ENCODE measurements around the gene CILP2.

The CILP2 gene

DNA sequence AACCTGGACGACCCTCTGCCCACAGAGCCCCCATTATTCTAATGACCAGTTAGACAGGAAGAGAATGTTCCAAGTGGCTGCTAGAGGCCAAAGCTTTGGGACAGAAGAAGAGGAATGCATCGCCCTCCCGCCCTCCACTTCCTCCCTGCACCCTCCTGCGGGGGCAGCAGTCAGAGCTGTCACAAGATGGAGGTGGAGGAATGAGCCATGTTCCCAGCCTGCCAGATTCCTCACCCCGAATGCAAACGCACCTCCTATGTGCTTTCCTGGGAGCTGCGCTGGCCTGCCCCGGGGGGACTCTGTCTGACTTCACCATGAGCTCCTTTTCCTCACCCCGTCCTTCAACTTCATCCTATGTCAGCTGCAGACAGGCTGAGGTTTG is 7.7 kb upstream of the CILP2 start:
- no peak for DNase-seq (ENCODE audit: low read depth)

DNA sequence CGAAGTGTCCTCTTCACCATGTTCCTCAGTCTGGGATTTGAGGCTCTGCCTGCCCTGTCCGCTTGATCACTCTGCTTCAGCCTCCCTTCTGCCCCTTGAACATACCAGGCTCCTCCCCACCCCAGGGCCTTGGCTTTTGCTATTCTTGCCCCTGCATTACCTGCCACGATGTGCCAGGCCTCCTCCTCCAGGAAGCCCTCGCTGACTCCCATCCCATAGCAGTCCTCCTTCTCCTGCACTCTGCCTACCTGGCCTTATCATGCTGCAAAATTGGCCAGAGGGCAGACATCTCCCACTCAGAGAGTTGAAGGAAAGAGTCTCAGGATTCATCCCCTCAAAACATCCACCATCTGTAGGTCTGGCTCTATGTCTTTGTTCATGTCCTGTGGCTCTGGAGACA is 7.2 kb upstream of the CILP2 start:
- no peak for DNase-seq (ENCODE audit: low read depth)

DNA sequence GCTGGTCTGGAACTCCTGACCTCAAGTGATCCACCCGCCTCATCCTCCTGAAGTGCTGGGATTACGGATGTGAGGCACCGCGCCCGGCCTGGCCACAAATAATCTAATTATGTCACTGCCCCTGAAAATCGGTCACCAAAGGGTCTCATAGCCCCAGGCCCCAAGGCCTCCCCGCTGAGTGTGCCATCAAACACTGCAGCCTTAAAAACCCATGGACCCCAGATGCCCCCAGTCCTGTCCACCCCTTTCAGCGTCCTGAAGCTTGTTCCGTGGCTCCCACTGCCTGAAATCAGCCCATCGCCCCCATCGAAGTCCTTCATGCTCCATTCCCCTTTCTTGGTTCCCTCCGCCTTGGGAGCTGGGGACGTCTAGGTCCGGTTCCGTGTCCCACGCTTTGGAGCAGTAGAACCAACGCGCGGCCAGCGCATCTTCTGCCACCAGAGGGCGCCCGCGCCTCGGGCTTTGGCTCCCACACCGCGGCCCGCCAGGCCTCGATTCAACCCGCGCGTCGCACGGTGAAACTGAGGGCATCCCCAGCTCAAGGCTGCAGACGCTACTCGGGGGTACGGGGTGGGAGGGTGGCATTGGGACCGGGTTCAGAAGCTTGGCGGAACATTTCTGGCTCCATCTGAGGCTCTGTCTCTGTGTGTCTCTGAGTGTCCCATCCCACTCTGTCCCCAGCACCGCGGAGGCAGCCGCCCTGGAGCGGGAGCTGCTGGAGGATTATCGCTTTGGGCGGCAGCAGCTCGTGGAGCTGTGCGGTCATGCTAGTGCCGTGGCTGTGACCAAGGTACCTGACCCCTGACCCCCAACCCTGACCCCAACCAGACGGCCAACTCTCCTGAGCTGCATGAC is 5.9 kb upstream of the CILP2 start:
- DNase-seq (ENCODE audit: low read depth) = peak; percentile 81

DNA sequence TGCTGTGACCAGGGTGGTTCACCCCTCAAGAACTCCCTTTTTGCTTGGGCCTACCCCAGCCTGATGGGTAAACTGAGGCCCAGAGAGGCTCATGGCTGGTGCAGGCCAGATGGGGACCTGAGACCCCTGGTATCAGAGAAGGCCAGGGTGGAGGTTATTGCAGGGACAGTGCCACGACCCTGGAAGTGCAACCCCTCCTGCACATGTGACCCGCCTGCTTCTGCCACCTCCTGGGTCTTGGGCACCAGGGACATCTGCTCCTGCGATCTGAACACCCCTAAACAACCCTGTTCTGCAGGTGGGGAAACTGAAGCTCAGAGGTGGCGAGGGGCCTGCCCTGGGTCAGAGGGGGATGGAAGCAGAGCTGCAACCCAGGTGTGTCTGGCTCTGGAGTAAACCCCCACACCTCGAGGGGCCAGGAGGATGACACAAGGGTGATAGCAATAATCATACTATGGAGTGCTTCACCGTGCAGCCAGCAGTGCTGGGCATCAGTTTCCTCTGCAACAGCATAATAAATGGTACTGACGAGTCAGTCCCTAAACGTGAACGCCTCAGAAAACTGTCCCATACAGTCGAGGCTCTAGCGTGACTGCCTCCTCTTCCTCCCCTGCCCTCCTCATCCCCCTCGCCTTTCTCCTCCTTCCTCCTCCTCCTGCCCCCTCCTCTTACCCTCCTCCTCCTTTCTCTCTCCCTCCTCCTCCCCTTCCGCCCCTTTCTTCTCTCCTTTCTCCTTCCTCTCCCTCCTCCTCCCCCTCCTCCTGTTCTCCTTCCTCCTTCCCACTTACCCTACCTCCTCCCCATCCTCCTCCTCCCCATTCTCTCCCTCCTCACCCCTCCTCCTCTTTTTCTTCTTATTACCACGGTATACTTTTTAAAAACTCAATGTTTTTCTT is 5.0 kb upstream of the CILP2 start:
- DNase-seq (ENCODE audit: low read depth) = no peak

DNA sequence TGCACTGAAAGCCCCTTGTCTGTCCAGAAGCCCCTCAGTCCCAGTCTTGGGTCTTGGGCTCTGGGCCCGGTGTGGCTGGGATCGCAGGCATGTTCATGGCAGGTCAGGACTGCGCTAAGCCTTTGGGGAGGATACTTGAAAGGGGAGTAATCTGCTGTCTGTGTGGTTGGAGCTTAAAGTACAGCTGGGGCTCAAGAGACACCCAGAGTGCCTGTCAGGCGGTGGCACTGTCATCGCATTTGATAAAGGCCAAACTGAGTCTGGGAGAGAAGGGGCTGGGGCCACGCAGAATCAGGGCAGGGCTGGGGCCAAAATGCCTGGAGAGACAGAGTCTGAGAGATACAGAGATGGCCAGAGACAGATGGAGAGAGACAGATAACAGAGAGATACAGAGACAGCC is 4.2 kb upstream of the CILP2 start:
- no peak for DNase-seq (ENCODE audit: low read depth)

DNA sequence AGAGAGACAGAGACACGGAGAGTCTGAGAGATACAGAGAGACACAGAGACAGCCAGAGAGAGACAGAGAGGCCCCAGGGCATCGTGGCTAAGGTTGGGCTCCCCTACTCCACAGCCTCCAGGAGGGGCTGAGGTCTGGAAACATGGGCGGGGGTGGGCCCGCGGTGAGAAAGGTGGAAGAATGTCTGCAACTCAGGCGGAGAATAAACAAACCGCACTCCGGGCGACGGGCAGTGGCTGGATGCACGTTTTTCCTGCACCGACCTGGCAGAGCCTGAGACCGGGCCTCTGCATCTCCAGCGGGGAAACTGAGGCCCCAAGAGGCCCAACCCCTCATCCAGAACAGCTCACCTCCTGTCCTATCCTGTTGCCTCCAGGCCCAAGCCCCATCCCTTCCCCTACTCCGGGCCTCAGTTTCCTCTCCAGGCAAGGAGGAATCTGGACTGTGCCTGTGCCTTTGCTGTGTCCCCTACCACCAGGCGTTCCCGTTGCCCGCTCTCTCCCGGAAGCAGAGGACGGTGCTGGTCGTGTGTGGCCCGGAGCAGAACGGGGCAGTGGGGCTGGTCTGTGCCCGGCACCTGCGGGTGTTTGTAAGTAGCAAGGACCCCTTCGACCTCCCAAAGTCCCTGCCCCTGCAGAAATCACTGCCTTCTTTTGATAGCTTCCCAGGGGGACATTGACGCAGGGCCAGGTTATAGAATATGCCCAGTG is 3.4 kb upstream of the CILP2 start:
- no peak for DNase-seq (ENCODE audit: low read depth)

DNA sequence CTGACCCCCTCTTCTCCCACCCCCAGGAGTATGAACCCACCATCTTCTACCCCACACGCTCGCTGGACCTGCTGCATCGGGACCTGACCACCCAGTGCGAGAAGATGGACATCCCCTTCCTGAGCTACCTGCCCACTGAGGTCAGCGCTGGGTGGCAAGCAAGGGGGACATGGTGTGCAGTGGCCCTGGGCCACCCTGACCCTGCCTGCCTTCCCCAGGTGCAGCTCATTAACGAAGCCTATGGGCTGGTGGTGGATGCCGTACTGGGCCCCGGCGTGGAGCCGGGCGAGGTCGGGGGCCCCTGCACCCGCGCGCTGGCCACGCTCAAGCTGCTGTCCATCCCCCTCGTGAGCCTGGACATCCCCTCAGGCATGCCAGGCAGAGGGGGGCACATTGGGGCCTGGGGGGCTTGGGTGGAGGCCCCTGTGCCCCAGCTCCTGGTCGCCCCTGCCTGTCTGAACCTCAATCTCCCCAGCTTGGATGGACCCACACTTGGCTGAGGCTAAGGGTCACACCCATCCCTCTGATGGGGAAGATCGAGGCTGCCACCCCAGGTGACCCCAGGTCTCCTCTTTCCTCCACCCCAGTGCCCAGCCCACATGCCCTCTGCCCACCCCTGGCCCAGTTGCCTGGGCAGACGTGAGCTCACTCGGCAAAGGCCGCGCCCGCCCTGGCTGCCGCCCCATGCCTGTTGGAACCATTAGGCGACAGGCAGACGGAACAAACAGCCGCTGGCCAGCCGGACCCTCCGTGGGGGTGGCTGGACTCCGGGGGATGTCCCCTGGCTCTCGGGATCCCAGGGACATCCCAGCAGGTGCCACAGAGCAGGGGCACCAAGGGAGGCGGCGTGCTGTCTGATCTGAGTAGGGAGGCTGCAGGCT is 2.5 kb upstream of the CILP2 start:
- no peak for DNase-seq (ENCODE audit: low read depth)

DNA sequence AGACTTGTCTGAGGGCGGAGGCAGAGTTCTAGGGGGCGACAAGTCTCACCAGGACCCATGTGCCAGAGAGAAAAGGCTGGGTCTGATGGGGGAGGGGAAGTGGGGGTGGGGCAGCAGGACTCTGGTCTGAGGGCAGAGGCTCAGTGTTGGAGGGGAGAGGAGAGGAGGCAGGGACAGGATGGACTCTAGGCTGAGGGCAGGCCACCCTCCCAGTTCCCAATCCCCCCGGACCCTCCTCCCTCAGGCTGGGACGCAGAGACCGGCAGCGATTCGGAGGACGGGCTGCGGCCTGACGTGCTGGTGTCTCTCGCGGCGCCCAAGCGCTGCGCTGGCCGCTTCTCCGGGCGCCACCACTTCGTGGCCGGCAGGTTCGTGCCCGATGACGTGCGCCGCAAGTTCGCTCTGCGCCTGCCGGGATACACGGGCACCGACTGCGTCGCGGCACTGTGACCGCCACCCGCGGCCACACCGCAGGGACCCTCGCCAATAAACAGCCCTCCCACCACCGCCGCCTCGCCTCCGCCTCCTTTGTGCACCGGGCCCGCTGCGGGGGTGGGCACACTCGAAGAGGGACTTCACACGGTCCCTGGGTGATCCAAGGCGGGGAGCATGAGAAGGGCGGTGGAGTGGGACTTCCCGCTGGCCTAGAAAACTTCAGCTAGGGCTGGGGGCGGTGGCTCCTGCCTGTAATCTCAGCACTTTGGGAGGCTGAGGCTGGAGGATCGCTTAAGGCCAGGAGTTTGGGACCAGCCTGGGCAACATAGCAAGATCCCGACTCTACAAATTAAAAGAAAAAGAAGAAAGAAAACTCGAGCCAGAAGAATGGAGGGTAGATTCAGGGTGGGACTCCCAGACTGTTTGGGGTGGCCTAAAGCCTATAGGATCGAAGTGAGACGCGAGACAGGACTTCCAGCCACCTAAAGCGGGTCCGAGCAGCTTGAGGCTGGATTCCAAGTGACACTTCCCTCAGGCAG is 703 bp upstream of the CILP2 start:
- no peak for DNase-seq (ENCODE audit: low read depth)

DNA sequence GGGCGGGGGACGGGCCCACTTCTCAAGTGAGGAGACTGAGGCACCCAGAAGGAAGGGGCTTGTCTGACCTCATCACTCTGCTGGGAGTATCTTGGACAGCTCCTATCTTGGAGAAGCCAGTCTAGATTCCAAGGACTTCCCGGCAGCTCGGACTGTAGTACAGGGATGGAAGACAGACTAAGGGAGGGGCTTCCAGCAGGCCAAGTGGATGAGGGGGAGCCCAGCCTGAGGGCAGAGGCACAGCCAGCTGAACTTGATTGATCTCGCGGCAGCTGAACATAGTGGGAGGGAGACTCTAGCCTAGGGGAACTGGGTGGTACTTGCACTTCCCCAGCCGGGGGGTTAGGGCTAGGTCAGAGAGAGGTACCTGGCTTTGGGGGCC is 711 bp downstream of the CILP2 start:
- DNase-seq (ENCODE audit: low read depth) = no peak

DNA sequence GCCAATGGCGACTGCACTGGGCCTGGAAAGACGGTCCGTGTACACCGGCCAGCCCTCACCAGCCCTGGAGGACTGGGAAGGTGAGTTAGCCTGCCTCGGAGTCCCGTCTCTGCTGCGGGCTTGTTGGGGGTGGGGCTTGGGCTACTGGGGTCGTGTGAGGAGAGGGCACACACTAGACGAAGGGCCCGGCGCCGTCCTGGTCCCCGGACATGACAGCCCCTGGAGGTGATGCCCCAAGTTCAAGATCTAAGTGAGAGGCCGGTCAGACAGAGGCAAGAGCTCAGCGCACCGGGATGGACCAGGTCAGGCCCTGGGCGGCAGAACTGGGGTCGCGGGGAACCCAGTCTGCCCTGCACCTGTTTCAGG is 1.6 kb downstream of the CILP2 start:
- DNase-seq (ENCODE audit: low read depth) = no peak

DNA sequence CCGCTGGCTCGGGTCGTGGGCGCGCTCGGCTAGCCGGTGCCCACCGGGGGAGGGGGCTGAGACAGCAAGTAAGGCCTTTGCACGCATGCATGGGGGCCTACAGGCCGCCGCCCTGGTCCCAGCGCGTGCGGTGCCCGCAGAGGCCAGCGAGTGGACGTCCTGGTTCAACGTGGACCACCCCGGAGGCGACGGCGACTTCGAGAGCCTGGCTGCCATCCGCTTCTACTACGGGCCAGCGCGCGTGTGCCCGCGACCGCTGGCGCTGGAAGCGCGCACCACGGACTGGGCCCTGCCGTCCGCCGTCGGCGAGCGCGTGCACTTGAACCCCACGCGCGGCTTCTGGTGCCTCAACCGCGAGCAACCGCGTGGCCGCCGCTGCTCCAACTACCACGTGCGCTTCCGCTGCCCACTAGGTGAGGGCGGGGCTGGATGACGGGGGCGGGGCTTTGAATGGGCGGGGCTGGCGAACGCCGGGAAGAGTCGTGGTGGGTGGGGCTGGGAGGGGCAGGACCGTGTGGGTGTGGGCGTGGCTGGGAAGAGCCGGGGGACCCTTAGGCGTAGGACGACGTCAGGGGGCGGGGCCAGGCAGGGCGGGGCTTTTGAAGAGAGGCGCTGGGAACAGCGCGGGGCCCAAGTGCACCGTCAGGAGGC is 2.1 kb downstream of the CILP2 start:
- DNase-seq (ENCODE audit: low read depth) = peak; percentile 27

DNA sequence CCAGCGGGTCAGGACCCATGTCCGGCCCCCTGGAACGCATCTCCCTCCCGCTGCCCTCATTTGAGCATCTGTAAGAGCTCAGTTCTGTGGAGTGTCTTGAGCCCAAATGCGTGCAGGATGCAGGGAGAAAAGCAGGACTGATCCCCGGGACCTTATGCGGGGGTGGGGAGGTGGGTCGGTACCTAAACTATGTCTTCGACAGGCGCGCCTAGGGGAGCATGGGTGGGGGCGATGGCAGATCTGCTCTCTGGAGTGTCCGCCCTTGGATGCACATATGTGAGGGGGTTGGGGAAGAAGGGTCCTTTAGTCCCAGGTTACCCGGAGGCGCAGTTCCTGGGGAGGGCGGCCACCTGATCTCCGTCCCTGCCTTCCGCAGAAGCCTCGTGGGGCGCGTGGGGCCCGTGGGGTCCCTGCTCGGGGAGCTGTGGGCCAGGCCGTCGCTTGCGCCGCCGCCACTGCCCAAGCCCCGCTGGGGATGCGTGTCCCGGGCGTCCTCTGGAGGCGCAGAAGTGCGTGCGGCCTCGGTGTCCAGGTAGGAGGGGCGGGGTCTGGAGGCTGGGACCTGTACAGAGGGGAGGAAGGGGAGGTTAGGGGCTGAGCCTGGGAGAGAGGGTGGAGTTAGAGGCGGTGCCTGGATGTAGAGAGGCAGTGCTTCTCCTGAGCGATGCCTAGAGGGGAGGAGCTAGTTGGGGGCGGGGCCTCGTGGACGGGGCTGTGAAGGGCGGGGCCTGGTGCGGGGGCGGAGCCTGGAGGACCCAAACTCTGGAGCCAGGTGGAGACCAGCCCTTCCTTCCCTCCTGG is 2.9 kb downstream of the CILP2 start:
- DNase-seq (ENCODE audit: low read depth) = peak; percentile 48

DNA sequence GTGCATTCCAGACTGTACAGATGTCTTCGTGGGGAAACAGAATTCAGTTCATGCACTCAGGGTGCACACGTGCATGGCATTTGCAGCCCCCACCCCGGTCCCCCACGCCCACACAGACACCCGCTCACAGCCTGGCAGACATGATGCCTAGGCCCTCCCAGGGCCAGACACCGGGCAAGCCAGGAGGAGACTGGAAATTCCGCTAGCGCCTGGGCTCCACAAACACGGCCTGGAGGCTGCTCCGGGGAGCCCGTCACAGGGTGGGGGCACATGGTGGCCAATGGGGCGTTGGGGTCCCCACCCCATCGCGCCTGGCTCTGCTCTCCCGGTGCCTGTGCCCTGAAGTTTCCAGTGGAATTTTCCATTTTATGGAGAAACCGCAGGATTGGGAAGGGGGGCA is 3.6 kb downstream of the CILP2 start:
- DNase-seq (ENCODE audit: low read depth) = no peak

DNA sequence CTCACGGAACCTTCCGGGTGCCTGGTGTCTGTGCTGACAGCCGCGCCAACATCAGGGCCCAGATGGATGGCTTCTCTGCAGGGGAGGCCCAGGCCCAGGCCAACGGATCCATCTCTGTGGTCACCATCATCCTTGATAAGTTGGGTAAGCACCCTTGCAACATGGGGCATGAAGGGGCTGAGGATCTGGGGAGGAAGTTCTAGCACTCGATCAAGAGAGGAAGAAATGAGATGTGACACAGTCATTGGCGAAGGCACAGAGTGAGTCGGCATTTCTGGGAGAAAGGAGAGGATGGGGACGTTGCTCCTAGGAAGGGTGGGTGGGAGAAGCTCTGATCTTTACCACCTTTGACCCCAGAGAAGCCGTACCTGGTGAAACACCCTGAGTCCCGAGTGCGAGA is 4.4 kb downstream of the CILP2 start:
- DNase-seq (ENCODE audit: low read depth) = no peak

DNA sequence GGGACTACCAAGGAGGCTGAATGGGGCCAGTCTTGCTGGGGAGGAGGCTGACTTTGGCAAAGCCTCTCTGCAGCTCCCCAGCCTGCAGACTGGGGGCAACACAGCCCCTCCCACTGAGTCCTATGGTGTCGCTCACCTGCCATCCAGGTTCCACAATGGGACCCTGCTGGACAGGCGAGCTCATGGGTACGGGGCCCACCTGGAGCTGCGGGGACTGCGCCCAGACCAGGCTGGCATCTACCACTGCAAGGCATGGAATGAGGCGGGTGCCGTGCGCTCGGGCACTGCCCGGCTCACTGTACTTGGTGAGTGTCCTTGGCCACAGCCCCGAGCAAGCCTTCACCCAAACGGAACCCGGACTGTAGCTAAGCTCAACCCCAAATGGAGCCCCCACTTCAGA is 5.0 kb downstream of the CILP2 start:
- DNase-seq (ENCODE audit: low read depth) = no peak

DNA sequence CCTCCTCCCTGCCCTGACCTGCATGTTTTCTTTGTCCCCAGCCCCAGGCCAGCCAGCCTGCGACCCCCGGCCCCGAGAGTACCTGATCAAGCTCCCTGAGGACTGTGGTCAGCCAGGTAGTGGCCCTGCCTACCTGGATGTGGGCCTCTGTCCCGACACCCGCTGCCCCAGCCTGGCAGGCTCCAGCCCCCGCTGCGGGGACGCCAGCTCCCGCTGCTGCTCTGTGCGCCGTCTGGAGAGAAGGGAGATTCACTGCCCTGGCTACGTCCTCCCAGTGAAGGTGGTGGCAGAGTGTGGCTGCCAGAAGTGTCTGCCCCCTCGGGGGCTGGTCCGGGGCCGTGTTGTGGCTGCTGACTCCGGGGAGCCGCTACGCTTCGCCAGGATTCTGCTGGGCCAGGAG is 5.6 kb downstream of the CILP2 start:
- no peak for DNase-seq (ENCODE audit: low read depth)

DNA sequence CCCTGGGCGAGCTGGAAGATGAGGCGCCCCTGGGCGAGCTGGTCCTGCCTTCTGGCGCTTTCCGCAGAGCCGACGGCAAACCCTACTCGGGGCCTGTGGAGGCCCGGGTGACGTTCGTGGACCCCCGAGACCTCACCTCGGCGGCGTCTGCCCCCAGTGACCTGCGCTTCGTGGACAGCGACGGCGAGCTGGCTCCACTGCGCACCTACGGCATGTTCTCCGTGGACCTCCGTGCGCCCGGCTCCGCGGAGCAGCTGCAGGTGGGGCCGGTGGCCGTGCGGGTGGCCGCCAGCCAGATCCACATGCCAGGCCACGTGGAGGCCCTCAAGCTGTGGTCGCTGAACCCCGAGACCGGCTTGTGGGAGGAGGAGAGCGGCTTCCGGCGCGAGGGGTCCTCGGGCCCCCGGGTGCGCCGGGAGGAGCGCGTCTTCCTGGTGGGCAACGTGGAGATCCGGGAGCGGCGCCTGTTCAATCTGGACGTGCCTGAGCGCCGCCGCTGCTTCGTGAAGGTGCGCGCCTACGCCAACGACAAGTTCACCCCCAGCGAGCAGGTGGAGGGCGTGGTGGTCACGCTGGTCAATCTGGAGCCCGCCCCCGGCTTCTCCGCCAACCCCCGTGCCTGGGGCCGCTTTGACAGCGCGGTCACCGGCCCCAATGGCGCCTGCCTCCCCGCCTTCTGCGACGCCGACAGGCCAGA is 6.3 kb downstream of the CILP2 start:
- no peak for DNase-seq (ENCODE audit: low read depth)

DNA sequence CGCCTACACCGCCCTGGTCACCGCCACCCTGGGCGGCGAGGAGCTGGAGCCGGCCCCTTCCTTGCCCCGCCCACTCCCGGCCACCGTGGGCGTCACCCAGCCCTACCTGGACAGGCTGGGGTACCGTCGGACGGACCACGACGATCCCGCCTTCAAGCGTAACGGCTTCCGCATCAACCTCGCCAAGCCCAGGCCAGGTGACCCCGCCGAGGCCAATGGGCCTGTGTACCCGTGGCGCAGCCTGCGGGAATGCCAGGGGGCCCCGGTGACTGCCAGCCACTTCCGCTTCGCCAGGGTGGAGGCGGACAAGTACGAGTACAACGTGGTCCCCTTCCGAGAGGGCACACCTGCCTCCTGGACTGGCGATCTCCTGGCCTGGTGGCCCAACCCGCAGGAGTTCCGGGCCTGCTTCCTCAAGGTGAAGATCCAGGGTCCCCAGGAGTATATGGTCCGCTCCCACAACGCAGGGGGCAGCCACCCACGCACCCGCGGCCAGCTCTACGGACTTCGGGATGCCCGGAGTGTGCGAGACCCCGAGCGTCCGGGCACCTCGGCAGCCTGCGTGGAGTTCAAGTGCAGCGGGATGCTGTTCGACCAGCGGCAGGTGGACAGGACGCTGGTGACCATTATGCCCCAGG is 7.0 kb downstream of the CILP2 start:
- DNase-seq (ENCODE audit: low read depth) = no peak
